Dermis blood vessel endothelial cell (primary cell): ENCODE data around the gene CCNY. TPM values are rescaled to one million over a fixed set of nuclear protein-coding genes. Genes with fewer than 3 reads are reported as not detected.
A peak's percentile ranks its signal among the peaks of the same experiment; 100 is the strongest.
"Not testable (repeated sequence)": the region's sequence is repeated elsewhere in the genome, so short reads cannot be mapped to it uniquely, and the experiment has no call there.

Experiments
- DNase-seq: peaks from one replicate; pipeline ENCODE4 v3.0.0; 2010
- total RNA-seq: library from RNA; depleted of rRNA; stranded (reverse); fragments of >200 nt; gene quantifications from 2 replicates; pipeline ENCODE4 v1.2.3, GENCODE V29; 2014

Gene CCNY
- total RNA-seq, 1 donor from 2014 or later = 99.4 TPM

DNA sequence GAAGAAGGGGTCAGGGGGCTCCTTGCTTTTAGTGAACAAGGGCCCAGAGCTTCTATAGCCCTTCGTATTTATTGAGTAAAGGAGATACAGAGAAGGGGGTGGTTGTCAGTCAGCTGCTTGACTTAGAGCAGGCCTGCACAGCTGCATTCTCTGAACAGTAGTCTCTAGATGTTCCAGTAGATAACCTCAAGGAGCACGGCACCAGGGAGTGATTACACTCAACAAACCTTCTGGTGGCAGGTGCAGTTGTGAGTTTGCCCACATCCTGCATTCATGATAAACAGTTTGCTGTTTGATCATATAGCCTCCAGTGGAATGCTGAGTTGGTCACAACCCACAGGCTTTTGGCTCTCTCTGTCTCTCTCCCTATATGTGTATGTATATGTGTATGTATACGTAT, 198.8 kb downstream of the CCNY start:
- DNase-seq = no peak

DNA sequence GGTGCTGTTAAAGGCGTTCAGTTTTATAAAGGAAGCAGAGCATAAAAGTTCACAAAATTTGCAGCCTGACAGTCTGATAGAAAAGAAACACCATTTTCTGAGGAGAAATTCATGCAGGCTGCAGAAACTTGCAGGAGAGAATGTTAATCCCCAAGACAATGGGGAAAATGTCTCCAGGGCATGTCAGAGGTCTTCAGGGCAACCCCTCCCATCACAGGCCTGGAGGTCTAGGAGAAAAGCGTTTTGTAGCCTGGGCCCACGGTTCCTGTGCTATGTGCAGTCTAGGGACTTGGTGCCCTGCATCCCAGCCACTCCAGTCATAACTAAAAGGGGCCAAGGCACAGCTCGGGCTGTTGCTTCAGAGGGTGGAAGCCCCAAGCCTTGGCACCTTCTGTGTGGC, 200.5 kb downstream of the CCNY start:
- no peak for DNase-seq

DNA sequence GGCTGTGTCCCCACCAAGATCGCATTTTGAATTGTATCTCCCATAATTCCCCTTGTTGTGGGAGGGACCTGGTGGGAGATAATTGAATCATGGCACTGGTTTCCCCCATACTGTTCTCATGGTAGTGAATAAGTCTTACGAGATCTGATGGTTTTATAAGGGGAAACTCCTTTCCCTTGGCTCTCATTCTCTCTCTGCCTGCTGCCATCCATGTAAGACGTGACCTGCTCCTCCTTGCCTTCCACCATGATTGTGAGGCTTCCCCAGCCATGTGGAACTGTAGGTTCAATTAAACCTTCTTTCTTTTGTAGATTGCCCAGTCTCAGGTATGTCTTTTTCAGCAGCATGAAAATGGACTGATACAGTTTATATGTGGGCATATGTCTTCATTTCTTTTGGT, 201.6 kb downstream of the CCNY start:
- DNase-seq = not testable (repeated sequence)

DNA sequence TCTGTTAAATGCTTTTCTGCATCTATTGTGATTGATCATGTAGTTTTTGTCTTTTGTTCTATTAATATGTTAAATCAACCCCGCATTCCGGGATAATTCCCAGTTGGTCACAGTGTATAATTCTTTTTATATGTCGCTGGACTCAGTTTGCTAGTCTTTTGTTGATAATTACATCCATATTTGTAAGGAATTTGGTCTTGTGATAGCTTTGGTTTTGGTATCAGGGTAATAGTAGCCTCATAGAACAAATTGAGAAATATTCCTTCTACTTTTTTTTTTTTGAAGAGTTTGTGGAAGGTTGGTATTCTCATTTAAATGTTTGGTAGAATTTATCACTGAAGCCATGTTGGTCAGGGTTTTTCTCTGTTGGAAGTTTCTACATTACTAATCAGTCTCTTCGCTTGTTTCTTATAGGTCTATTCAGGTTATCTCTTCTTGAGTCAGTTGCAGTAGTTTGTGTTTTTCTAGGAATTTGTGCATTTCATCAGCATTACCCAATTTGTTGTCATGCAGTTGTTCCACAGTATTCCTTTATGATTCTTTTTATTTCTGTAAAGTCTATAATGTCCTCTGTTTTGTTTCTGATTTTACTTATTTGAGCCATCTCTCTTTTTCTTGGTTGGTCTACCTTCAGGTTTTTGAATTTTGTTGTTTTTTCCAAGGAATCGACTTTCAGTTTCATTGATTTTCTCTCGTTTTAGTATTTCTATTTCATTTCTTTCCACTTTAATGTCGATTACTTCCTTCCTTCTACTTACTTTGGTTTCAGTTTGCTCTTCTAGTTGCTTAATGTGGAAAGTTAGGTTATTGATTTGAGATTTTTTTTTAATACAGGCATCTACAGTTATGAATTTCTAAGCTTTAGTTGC, 204.2 kb downstream of the CCNY start:
- no peak for DNase-seq

DNA sequence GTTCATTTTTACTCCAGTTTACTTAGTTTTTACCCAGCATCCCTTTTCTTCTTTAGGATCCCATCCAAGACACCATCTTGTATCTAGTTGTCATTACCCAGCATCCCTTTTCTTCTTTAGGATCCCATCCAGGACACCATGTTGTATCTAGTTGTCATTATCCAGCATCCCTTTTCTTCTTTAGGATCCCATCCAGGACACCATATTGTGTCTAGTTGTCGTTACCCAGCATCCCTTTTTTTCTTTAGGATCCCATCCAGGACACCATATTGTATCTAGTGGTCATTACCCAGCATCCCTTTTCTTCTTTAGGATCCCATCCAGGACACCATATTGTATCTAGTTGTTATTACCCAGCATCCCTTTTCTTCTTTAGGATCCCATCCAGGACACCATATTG, 205.4 kb downstream of the CCNY start:
- no peak for DNase-seq

DNA sequence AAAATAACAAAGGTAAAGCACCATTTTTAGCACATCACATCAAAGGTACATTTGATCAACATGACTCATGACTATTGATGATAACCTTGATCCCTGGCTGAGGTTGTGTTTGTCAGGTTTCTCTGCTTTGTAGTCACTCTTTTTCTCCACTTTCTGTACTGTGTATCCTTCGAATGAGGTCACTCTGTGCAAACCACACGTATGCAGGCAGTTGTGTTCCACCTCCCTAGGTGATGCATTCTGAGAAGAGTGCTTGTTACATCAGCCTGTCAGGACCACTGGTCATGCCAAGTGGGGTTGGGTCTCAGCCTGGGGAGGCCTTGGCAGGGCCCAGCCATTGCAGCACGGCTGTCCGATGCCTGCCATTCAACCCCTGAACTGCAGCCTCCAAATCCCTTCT, 206.0 kb downstream of the CCNY start:
- no peak for DNase-seq

DNA sequence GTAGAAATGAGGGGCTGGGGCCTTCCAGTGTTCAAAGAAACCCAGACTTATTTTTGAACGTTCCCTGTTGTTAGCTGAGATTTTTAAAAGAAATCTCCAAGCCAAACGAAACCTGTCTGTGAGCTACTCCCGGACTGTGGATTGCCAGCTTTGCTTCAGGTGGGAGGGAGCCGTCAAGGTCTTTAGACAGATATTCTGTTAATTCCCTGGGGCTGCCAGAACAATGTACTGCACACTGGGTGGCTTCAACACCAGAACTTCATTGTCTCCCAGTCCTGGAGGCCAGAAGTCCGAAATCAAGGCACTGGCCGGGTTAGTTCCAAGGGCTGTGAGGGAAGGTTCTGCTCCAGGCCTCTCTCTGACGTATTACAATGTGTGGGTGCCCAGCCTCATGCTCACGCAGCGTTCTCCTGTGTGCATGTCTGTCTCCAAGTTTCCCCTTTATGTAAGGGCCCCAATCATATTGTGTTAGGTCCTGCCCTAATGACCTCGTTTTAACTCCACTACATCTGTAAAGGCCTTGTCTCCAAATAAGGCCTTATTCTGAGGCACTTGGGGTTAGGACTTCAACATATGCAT, 208.9 kb downstream of the CCNY start:
- no peak for DNase-seq

DNA sequence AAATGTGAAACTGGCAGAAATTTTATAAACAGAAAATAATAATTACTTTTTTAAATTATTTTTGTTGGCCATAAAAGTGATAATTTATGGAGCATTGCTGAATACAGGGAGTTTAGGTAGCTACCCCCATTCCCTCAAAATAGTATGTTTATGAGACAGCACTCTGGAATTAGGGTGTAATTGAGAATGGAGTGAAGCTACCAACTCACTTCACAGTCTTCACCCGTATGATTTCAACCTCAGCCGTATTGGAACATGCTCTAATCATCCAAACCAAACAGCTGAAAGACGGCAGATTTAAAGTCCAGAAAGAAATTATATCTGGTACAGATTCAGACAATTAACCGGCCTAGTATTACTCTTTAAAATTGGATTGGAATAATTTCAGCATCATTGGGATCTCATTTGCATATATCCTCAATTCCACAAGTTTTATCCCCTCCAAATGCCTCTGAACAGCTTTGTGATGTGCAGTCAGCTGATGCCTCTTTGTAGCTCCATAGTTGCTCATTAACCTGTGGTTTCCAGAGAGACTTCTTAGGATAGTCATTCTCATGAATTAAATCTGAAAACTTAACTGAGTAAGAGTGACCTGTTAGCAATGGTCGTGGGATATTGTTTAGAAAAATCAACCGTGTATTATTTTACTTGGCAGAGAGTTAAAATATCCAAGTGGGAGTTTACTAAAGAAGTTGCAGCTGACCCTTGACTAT, 209.7 kb downstream of the CCNY start:
- DNase-seq = no peak

DNA sequence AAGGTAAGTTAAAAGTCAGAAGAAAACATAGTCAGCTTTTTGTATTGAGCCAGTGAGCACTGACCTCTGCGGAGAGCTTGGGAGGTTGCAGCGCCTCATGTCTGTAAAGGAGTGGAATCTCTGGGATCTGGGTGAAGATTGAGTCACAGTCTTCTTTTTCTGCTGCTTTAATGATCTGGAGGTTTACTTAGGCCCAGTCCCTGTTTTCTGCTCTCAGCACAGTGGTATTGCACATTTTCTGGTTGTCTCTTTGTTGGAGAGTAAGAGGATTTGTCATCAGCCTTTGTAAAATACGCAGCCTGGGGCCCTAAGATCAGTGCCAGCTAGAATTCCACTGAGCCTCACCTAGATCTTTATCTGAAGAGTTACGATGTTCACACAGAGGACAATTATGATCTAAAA, 210.5 kb downstream of the CCNY start:
- DNase-seq = peak; percentile 13

DNA sequence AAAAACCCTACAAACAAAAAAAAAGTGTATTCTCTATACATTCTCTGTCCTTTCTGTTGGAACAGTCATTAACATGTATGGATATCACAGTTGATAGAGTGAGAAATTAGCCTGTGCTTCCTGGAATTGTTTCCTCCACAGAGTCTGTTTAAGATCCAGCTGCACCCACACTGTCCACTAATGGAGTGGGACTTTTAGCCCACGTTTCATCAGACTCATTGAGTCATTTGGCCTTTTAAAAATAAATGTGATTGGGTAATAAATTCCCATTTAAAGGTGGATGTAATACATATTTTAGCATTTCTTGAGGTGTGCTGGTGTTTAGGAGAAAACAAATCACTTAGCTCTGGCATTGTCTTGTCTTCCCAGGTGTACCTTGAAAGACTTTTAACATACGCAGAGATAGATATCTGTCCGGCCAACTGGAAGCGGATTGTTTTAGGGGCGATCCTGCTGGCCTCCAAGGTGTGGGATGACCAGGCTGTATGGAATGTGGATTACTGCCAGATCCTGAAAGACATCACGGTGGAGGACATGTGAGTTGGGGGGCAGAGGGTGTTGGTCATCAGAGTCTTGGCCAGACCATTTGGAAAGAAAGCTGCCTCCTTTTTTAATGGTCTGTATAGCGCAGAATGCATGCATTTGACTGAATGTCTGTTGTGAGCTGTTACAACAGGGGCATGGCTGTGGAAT, 216.5 kb downstream of the CCNY start:
- peak; percentile 35 for DNase-seq

DNA sequence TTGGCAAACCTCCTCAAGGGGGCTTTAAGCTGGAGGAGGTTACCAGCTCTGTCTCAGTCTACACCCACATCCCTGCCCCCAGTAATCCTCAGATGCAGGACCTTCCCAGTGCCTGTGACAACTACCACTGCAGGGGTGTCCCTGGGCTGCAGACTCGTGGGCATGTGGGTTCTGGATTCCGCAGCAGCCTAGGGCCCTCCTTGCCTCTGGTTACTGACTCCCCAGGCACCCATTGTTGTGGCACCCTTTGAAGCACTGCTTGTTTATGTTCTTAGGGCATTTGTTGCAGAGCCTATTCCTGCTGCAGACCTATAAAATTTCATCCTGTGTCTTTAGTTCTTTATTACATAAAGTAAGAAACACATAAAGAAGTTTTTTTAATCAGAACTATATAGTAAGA, 217.7 kb downstream of the CCNY start:
- DNase-seq = no peak

DNA sequence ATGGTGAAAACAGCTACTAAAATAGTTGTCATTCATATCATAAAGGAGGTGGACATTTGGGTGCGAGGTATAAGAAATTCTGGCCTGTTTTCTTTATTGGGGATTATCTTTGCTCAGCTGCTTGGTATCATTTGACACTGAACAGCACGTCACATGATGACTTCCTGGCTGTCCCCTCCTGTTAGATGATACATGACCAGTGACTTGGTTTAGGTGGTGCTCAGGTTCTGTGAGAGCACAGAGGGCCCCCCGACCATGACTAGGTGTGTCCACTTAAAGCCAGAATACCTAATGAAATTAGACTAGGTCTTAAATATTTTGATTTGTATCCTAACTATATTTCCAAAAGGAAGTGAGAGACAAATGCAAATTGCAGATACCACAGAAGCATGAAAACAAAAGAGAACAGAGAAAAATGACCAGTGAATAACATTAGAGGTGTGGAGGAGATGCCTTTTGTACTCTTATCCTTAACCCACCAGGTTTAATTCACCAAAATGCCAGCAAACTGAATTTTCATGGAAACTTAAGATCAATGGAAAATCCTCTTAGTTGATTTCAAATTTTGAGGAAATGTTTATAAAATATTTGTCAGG, 218.2 kb downstream of the CCNY start:
- DNase-seq = no peak

DNA sequence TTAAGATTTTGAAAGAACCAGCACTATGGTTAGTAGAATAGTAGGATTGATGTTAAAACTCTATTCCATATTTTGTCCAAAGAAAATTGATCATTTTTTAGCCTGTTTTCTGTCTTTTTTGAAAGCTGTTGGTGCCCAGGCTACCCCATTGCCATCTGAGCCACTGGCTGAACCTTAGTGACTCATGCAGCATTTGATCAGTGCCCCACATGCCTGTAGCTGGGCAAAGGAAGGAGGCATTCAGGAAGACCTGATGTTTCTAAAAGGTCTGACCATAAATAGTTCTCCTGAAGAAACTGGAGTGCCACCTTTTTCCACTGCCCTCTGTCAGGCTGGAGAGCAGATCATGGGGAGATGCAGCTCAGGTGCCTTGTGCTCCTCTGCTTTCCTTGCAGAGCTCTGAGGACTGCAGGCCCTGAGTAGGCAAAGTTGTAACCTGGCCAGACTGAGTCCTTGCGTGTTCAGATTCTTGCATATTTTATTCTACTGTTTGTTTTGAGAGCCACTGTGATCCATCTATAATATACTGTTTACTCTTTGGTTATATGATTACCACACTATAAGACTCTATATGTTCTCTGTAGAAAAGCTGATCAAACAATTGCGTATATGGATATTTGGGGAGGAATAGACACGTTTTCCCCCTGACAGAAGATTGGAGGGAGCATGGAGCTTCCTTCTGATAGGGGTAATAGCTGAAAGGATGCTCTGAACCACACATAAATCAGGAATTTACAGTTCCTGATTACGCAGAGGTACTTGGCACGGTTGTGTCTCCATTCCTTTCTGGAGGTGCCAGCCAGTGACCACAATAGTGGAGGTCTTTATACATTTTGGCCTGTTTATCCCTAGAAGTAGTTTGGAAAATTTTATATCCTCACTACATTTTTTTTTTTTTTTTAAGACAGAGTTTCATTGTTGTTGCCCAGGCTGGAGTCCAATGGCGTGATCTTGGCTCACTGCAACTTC, 219.9 kb downstream of the CCNY start:
- DNase-seq = no peak

DNA sequence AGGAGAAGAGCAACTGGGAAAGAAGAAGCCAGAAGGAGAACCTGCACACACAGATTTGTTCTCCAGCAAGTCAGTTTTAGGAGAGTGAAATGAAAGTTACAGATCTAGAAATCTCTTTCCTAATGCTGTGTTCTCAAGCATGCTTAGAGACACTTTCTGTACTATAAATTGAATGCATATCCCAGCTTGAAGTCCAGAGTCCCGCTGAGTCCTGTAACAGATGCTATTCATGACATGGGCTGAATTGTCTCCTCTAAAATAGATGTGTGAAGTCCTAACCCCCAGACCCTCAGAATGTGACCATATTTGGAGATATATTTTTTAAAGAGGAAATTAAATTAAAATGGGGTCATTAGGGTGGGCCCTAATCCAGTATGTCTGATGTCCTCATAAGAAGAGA, 222.0 kb downstream of the CCNY start:
- no peak for DNase-seq

DNA sequence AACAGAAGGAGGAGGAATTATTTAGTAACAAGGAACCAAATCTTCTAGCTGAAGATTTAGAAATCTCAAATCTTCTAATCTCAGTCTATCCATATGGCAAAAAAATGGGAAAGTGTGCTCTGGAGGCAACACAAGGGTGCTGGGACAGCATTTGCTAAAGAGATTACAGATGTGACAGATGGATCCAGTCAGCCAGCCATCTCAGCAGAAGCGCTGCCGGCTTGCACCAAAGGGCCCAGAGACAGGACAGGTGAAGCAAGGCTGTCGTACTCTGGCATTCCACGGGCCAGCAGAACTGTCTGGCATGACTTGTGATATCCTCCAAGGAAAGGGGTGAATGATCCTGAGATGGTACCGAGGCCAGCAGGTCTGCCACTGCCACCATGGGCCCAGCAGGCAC, 223.1 kb downstream of the CCNY start:
- no peak for DNase-seq

DNA sequence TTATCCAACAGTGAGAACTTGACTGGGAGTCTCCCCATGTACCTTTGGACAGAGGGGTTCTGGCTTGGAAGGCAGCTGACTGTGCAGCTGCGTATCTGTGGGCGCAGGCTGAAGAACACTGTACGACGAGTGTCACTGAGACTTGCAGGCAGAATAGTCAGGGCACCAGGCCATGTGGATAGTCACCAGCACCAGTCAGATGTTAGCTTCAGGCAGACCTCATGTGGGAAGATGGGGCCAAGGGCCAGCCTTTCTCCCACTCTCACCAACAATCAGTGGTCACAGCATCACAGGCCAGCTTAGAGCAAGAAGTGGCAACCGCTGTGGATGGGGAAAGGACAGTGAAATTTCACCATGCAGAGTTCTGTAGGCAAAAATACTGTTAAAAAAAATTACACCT, 225.4 kb downstream of the CCNY start:
- DNase-seq = no peak

DNA sequence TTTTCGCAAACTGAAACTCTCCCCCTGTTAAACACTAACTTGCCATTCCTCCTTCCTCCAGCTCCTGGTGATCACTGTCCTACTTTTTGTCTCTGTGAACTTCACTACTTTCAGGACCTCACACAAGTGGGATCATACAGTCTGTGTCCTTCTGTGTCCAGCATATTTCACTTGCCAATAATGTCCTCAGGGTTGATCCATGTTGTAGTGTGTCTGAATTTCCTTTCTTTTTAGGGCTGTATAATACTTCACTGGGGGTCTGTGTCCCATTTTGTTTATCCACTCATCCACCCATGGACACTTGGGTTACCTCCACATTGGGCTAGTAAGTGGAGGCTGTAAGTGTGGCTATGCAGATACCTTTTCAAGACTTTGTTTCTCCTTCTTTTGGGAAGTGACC, 226.1 kb downstream of the CCNY start:
- DNase-seq = no peak

DNA sequence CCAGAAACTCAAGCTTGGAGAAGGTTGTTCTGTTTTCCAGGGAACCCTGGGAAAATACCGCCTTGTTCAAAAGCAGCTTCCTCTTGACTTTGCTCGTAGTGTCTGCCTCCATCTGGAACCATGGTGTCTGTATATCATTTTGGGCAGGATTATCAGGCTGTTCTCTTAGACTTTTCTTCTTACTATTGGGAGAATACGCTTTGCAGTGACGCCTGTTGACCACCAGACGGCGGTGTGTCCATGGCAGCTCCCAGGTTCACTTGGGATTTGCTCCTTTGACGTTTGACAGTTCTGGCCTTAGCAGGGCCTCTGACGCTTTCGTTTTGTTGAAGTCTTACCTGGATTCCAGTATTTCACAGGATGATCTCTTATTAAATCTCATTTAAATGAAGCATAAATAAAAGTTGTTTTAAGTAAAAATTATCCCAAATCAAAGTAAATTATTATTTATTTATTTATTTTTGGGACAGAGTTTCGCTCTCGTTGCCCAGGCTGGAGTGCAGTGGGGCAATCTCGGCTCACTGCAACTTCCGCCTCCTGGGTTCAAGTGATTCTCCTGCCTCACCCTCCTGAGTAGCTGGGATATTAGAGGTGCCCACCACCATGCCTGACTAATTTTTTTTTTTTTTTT, 227.1 kb downstream of the CCNY start:
- peak; percentile 89 for DNase-seq

DNA sequence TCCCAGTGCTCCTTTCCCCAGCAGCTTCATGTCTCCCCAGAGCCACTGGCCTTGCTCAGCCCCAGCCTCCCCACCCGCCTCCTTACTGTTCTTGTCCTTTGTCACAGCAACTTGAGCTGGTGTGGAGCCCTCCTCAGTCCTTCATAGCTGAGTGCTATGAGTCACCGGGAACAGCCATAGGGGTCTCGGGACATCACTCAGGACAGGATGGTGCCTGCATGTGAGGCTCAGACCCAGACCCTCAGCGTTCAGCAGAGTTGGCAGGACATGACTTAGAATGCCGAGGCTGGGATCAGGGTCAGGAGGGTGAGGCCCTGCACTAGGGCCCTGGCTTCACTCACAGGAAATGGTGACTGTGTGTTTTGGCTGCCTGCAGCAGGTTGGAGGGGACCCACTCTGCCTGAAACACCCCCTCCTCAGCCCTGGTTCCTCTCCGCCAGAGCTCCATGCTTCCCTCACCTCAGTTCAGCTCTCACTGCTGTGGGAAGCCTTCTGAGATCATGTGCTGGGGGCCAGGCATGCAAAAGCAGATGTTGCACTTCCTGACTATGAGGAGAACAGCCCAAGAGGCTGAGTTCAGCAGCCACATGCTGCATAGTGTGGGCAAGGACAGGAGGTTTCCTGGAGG, 228.1 kb downstream of the CCNY start:
- DNase-seq = peak; percentile 58

DNA sequence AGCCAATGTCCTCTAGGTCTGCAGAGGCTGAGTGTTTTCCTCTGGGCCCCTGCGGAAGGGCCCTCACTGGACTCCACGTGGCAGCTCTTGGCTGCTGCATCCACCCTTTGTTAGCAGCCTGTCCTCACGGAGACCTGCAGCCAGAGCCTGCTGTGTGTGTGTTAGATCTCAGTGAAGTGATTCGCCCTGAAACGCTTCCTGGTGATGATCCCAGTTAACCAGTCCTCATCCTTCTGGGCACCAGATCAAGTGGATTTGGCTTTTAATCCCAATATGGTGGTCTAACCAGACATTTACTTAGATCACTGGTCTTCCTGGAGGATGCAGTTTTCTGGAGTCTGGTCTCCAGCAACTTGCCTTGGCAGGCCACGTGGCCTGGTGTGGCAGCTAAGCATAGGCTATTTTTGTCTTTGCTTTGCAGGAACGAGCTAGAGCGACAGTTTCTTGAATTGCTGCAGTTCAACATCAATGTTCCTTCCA, 229.3 kb downstream of the CCNY start:
- DNase-seq = no peak
